ENCODE measurements around the gene SBNO2. TPM values are rescaled to one million over a fixed set of nuclear protein-coding genes. Genes with fewer than 3 reads are reported as not detected.

The SBNO2 gene
- total and polyA plus RNA-seq, 2 donors (not counting 3 experiments of a cell fraction or from before 2014, with no cell fraction given) = 31.4 to 65.7 TPM

DNA sequence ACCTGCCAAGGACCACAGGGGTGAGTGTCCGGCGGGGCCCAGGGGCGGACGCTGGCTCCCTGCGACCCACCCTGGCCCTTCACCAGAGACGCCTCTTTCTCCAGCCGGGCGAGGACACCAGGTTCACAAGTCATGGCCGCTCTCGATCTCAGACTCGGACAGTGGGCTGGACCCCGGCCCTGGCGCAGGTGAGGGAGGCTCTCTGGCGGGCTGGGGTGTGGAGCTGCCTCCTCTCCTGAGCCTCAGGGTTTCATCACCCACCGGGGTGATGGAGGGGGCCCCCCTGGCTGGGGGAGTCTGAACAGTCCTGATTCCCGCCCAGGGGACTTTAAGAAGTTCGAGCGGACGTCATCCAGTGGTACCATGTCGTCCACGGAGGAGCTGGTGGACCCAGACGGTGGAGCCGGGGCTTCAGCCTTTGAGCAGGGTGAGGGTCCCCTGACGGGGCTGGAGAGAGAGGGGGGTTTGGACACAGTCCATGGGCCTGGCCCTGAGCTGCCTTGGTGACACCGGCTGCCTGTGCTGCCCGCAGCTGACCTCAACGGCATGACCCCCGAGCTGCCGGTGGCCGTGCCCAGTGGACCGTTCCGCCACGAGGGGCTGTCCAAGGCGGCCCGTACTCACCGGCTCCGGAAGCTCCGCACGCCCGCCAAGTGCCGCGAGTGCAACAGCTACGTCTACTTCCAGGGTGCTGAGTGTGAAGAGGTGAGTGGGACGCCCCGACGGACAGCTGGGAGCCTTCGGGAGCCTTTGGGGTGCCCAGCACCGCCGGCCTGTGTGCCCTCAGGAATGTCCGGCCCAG, 93.5 kb downstream of the SBNO2 start:
- no peaks in the 10 kb centered on the region for H3K9me3 ChIP-seq (replicated peaks; ENCODE audit: control insufficient read depth, insufficient read depth, low read length)
- TF ChIP-seq, protein P1, sequence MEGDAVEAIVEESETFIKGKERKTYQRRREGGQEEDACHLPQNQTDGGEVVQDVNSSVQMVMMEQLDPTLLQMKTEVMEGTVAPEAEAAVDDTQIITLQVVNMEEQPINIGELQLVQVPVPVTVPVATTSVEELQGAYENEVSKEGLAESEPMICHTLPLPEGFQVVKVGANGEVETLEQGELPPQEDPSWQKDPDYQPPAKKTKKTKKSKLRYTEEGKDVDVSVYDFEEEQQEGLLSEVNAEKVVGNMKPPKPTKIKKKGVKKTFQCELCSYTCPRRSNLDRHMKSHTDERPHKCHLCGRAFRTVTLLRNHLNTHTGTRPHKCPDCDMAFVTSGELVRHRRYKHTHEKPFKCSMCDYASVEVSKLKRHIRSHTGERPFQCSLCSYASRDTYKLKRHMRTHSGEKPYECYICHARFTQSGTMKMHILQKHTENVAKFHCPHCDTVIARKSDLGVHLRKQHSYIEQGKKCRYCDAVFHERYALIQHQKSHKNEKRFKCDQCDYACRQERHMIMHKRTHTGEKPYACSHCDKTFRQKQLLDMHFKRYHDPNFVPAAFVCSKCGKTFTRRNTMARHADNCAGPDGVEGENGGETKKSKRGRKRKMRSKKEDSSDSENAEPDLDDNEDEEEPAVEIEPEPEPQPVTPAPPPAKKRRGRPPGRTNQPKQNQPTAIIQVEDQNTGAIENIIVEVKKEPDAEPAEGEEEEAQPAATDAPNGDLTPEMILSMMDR (IDR thresholded peaks at IDR 0.05; ENCODE audit: extremely low read depth in 1 of 2, insufficient read depth in 1 of 2, low read depth in 1 of 2, low read length in 2 of 2) = no peak
- TF ChIP-seq POLR2AphosphoS5 (IDR thresholded peaks at IDR 0.05; ENCODE audit: insufficient read depth, low read depth, low read length) (no peak), FOS (IDR thresholded peaks at IDR 0.05; ENCODE audit: borderline replicate concordance, insufficient read depth, low read length) (no peak), EZH2 (IDR thresholded peaks at IDR 0.05; ENCODE audit: borderline replicate concordance, low read depth, low read length, severe bottlenecking) (no peak), JUN (IDR thresholded peaks at IDR 0.05; ENCODE audit: borderline replicate concordance, insufficient read depth, insufficient read length, low read depth) (no peak), MYC (IDR thresholded peaks at IDR 0.05; ENCODE audit: low read depth, low read length) (no peak), GATA2 (IDR thresholded peaks at IDR 0.05; ENCODE audit: insufficient read depth, insufficient read length, low read depth, low read length) (no peak), POLR2A (IDR thresholded peaks at IDR 0.05; ENCODE audit: low read depth, low read length) (no peak)
- TF ChIP-seq, protein P2, sequence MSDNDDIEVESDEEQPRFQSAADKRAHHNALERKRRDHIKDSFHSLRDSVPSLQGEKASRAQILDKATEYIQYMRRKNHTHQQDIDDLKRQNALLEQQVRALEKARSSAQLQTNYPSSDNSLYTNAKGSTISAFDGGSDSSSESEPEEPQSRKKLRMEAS (IDR thresholded peaks at IDR 0.05; ENCODE audit: insufficient read depth, insufficient read length) = no peak
- H3K4me2 ChIP-seq (ENCODE audit: insufficient read depth, low read length) = no peak overlapping the region
- no peaks in the 10 kb centered on the region for H4K20me1 ChIP-seq (replicated peaks; ENCODE audit: control insufficient read depth, extremely low read depth, insufficient read depth, low read length)
- no peak overlapping the region for H2AFZ ChIP-seq (ENCODE audit: low read depth, low read length)
- no peaks in the 10 kb centered on the region for H3K36me3 ChIP-seq (ENCODE audit: control insufficient read depth in 2 of 2, extremely low read depth in 1 of 2, insufficient read depth in 2 of 2, low read length in 2 of 2)
- intact Hi-C loops (cut with micrococcal nuclease) = no loop called here
- CTCF ChIA-PET = interaction anchor here (0.6 to 3.7 kb wide), 5 partner anchors 10 to 119 kb away, joined by 3 to 14 read pairs (median 3); partner anchors contain the start of genes ARHGAP45 and GPX4
- dilution Hi-C loops (cut with MboI; ENCODE audit: extremely low pct_ligation_motif_present, low sequenced_read_pairs) = no loop called here
- POLR2A ChIA-PET = interaction anchor here (1.4 kb wide), 1 partner anchor 23 kb away, joined by 4 read pairs; the partner anchor contains the start of gene GPX4
- no peak for FAIRE-seq
- DNase-seq (ENCODE audit: low read depth, low spot score) = no peak
- H3K4me1 ChIP-seq (ENCODE audit: control insufficient read depth, extremely low read depth, insufficient read depth, low read length) = no peaks in the 10 kb centered on the region
- H3K27ac ChIP-seq (ENCODE audit: insufficient read depth, low read depth, low read length) = no peak overlapping the region
- no peaks in the 10 kb centered on the region for H3K27me3 ChIP-seq (ENCODE audit: control insufficient read depth in 2 of 2, insufficient read depth in 2 of 2, low read length in 2 of 2)
- H3K9ac ChIP-seq (replicated peaks; ENCODE audit: extremely low read depth, insufficient read depth, low read length) = no peak overlapping the region
- H3K79me2 ChIP-seq (ENCODE audit: control insufficient read depth, insufficient read depth, low read length) = no peaks in the 10 kb centered on the region
- no TSS peak for BruUV-seq (replicated peaks)
- H3K4me3 ChIP-seq (replicated peaks in 1 of 3; ENCODE audit: insufficient read depth in 1 of 3, low read depth in 1 of 3, low read length in 3 of 3) = no peak overlapping the region
- no peaks in the 10 kb centered on the region for H3K9me1 ChIP-seq (replicated peaks; ENCODE audit: control insufficient read depth, extremely low read depth, insufficient read depth, low read length)

All from endothelial cell of umbilical vein (primary cell).